ENCODE data around the gene ANGPTL2.

The ANGPTL2 gene

DNA sequence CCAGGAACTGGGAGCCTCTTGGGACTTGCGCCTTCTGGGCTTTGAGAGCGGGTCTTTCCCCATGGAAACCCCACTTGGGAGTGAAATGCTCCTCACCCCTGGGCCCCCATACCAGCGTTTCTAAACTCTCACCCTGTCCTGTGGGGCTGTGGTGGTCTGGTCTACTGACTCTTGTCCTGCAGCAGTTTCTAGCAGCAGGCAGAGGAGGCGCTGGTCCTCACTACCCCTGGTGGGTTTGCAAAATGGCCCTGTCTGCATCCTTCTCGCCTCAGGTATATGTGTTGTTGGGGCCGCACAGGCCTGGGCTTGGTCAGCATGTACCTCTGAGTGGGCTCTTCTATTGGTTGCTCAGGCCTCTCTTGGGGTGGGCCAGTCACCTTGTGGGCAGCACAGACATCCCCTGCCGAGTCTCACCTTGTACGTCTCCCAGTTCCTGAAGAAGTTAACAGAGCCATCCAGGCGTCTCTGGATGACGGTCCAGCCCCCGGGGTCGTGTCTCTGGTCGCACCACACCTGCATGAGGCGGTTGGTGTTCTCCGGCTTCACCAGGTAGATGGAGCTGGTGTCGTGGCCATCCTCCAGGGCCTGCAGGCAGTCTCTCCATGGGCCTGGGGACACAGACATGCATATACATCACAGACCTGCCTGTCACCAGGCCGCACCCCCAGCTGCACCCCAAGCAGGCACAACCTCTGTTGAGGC is 29.0 kb downstream of the ANGPTL2 start:
- DNase-seq (ENCODE audit: low spot score) = no peak

DNA sequence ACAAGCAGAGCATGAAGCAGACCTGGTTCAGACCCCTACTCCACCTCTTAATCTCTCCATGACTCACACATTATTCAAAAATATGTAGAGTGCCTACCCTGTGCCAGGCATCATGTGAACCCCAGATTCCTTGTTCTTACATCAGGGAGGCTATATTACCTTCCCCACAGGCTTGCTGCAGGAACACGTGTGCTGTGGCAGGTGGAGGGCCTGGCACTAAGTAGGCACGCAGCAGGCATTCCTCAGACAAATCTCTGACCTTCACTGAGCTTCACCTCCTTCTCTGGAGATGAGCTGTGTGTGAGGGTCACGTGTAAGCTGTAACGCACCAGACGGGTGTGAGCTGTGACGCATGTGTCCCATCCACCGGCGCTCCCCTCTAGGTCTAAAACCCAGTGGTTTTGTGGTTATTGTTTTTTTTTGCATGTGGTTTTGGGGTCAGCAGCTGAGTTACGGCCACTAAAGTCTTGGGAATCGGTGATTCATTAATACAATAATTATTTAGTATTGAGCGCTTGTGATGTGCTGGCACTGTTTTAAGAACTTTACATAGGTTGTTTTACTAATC is 30.3 kb downstream of the ANGPTL2 start:
- DNase-seq (ENCODE audit: low spot score) = no peak

DNA sequence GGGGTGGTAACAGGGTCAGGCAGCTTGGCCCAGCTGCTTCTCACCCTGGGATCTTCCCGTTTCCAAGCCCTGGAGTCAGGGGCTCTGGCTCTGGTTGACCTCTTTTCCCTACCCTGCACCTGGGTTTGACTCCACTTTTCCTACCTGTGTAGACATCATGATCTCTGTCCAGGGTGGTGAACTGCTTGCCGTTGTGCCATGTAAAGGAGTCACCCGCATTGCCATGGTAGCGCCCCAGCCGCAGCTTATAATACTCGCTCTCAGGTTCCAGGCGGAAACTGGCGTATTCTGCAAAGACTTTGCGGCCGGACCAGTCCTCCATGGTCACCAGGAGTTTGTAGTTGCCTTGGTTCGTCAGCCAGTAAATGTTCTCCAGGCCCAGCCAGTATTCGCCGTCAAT is 30.9 kb downstream of the ANGPTL2 start:
- no peak for DNase-seq (ENCODE audit: low spot score)

DNA sequence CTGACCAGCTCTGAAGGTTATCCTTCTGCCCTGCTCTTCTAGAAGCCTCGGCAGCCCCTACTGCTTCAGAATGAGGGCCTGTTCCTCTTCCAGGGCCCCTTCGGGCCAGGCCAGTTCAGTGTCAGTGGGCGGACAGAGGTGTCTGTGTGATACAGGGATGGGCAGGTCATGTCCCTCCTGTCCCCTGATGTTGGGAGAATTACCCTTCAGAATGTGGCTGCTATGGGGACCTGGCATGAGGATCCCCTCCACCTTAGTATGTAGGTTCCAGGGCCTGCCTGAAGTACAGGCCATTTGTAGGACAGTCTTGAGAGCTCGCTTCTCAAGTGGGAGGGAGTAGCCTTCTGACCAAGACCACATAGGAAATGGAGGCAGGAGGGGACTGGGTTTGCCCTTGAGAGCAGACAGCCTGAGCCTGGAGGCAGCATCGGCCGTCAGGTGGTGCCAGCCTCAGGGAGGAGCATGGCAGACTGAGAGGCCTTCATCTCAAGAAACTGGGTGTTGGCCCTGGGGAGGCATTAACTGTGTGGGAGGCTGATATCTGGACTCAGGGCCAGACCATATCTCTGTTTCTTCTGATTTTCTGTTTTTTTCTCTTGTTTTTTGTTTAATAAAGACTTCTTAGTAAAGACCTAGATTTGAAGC is 32.0 kb downstream of the ANGPTL2 start:
- DNase-seq (ENCODE audit: low spot score) = no peak

DNA sequence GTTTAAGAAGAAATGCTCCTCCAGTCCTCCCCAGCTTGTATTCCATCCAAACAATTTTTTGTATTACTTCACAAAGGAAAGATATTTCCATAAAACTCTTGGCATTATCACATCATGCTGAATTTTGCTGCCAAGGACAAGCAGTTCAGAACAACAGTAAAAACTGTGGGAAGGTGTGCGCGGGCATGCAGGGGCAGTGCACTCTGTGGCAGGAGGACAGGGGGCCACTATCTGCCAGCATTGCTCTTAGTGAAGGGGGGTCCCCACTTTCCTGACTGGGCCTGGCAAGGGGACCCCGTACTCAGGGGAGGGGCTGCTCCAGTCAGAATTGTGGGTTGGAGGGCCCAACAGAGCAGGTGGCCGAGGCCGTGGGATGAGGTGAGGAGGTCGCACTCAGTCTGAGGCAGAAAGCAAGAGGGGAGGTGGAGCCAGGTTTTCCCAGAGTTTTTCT is 32.8 kb downstream of the ANGPTL2 start:
- DNase-seq (ENCODE audit: low spot score) = no peak

DNA sequence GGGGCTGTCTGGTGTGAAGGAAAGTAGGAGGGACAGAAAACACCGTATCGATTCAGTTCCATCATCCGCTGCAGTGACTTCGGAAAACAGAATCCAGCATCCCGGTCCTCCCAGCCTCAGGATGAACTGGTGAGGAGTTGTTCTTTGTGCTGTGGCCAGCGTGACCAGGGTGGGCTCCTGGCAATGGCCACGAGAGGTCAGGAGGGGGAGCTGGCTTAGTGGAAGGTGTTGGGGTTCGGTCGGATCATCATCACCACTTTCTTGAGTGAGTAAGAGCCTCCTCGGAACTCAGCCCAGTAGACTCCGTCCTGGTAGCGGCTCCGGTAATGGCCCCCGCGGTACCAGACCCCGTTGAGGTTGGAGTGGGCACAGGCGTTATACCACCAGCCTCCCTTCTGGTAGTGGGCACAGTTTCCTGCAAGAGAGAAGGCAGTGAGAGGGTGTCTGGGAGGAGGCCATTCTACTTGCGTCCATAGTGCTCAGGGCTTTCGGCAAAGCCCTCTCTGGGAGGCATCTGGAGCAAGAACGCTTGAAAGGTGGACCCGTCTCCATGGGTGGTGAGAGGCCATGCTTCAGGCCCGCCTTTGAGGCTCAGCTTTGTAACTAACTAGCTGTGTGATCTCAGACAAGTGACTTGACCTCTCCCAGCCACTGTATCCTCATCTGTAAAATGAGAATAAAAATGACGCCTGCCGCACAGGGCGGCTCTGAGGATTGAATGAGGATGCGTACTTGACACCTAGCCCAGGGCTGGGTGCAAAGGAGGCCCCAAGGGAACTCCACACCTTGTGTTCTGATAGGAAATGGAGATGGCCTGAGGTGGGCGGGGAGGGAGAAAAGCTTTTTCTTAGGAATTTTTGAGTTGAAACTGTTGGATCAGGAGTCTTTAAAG is 33.5 kb downstream of the ANGPTL2 start:
- no peak for DNase-seq (ENCODE audit: low spot score)

DNA sequence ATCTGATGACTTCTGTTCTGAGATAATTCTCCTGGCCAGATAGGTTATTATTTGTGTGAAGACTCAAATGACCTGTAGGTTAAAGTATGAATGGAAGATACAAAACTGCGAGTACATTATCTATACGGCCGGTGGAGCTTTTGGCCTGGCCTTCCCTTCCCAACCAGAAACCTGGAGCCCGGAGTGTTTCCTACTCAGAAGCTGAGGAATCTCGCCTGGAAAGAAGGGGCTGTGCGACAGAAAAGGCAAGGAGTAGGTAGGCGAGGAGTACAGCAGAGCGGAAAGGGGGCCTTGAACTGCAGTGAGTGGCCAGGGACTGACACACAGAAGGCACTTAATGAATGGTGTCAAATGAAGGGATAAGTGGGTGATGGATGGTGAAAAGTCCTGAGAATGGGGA is 34.6 kb downstream of the ANGPTL2 start:
- DNase-seq (ENCODE audit: low spot score) = no peak

DNA sequence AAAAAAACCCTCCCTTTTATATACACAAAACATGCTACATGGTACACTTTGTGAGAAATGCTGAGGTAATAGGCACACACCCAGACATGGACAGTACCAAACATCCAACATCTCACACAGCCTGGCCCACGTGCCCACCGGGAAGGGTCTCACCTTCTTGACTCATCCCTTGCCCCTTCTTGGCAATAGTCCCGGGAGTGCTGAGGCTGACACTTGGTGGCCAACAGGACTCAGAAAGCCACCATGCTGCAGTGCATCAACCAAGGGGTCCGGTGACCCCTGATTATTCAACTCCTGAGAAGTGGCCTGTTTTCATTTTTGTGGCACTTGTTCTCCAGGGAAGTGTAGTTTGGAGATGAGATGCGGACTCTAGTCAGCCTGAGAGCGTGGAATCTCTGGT is 35.0 kb downstream of the ANGPTL2 start:
- no peak for DNase-seq (ENCODE audit: low spot score)

DNA sequence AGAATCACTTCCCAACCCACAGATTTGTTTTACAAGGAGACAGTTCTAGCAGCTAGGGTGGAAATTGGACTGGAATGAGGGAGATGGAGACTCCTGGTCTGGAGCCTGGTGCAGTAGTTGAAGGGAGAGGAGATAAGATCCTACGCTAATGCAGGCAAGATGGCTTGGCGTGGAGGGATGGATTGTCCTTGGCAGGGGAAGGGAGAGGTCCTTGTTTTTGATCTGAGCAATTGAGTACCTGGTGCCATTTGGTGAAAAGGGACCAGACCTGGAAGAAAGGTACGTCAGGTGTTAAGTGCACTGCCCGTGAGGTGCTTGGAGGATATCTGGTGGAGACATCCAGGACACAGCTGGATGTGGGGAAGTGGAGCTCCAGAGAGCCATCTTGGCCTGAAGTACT is 35.7 kb downstream of the ANGPTL2 start:
- DNase-seq (ENCODE audit: low spot score) = no peak

DNA sequence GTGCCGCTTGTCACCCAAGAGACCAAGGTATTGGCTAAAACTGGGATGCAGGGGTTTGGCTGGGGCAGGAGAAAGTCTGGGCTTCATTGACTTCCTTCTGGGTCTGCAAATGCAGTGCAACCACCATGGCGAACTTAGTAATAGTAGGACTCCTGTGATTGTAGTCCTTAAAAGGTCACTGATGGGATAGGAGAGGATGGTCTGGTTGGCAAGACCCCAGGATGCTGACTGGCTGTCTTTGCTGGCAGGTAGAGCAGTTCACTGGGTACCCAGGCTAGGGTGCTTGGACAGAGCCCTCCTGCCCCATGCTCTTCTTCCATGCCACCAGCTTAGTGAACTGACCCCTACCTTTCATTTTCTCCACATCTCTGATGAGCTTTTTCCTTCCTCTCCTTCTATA is 37.2 kb downstream of the ANGPTL2 start:
- no peak for DNase-seq (ENCODE audit: low spot score)

DNA sequence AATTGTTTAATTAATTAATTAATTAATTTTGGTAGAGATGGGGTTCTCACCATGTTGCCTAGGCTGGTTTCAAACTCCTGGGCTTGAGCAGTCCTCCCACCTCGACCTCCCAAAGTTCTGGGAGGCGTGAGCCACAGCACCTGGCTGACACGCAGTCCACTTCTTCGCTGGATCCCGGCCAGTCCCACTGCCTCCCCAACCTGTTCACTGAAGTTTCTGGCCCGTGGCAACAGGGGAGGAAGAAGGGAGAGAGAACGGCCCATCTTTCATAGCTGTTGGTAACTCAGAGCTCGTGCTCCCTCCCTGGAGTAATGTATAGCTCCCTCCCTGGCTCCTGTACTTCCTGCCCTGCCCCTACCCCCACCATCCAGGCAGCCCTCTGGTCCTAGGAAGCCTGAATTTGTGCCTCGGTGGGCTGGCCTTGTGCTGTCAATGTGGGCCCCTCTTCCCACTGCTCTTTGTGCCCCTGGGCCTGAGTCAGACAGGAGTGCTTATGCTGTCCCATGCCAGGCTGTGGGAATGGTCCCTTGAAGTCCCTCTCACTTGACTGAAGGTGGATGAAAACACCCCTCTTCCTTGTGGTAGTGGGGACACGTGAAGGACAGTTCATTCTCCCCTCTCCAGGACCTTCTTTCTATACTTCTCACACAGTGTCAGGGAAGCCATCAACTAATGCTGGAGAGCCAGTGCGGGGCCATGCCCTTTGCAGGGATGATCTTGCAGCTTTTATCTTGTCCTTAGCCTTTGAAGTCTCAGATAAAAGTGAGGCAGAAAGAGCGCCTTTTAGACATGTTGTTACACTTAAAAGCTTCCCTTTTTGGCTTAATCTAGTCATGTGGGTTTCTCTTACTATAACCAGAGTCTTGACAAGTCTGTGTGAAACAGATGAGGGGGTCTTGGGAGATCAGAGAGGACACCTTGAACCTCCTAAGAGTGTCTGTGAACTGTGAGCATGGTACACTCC is 38.1 kb downstream of the ANGPTL2 start:
- no peak for DNase-seq (ENCODE audit: low spot score)

DNA sequence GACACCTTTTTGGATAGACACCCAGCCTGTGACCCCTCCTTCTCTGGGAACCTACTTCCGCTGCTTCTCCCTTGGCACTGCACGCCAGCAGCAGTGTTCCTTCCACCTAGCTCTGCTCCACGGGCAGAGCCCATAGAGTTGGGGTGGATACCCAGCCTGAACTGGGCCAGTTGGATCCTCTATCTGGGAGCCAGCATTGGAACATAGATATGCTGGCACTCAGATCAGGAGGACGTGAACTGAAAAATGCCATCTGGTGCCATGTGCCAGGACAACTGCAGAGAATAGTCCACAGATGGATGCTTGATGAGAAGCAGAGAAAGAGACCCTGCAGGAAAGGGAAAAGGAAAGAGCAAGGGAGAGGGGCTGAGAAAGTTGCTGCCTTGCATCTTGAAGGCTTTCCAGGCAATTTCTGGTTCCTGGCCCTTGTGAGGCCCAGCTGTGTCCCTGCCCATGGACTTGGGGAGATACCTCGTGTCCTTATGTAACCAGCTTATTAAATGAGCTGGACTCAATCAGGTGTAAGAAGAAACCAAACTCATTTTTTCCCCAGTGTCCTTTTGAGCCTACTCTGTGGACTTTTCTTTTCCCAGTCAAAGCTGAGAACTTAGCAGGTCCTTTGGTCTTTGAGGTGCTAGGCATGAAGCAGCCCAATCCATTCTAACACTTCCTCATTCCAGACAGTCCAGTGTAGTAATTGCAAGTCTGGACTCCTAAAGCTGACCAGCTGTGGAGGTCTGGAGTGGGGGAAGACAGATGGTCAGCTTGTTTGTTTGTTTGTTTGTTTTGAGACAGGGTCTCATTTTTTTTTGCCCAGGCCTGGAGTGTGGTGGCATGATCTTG is 39.1 kb downstream of the ANGPTL2 start:
- no peak for DNase-seq (ENCODE audit: low spot score)

DNA sequence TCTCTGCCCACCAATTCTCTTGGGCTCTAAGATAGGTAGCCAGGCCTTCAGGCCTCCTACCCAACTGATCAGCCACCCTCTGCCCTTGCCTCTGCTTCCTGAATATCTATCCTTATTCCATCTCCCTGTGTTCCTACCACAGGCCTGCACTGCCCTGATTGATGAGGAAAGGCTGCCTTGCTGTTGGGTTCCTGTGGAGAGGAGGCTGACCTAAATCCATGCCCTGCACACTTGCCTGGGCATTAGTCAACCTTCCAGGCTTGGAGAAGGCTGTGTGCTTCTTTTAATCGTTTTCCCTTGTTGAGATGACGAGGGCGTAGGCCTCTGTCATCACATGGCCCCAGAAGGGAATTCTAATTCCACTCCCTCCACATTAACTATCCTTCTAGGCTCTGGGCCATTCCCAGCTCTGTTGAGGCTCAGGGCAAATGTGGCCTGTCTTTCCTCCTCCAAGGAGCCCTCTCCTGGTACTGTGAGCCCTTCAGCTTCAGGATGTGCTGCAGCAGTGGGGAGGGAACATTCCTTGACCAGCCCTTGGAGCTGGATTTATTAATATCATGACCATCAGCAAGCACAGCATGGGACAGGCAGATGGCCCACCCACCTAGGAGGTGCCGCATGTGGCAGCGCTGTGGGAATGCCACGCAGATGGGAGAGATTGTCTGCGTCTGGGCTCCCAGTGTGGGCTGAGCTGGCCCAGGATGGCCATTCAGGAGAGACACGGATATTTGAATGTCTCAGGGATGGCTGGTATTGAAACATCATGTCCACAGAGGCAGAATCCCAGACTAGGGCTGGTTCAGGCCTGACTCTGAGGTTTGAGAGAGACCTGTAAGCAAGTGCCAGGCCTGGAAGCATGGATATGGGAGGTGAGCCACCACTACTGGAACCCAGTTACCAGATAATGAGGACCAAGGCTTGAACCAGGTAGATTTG is 40.9 kb downstream of the ANGPTL2 start:
- DNase-seq (ENCODE audit: low spot score) = no peak

DNA sequence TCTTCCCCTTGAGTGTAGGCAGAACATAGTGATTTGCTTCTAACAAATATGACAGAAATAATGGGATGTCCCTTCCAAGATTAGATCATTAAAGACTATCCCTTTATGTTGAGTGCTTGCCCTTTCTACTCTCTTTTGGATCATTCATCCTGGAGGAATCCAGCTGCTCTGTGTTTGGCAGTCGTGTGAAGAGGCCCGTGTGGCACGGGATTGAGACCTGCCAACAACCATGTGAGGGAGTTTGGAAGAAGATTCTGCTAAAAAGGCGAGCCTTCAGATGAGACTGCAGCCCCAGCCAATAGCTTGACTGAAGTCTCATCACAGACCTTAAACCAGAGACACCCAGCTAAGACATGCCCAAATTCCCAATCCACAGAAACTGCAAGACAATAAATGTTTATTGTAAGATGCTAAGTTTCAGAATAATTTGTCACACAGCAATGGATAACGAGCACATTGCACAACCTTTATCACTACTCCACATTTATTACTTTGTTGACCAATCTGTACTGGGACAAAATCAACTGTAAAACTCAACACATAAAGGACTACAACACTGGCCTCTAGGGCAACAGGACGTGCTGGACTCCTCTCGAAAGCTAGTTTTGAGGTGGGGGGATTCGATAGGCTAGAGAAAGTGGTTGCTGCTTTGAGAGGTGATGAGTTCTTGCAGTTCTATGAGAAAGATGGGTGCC is 42.8 kb downstream of the ANGPTL2 start:
- no peak for DNase-seq (ENCODE audit: low spot score)

DNA sequence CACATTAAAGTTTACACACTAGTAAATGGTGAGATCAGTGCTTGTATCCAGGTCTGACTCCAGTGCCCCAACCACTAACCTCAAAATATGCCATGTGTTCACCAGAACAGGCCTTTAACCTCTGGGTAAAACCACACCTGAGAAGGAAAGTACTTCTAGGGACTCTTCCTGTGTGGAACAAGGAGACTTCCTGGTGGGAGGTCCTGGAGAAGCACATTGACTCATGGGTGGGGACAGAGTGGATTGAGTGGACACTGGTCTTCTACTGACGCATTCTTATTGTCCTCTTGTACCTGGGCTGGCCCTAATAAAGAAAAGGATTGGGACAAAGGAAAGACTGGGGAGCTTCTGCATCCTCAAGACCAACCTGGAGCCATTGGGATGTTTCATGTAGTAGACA is 43.4 kb downstream of the ANGPTL2 start:
- no peak for DNase-seq (ENCODE audit: low spot score)

DNA sequence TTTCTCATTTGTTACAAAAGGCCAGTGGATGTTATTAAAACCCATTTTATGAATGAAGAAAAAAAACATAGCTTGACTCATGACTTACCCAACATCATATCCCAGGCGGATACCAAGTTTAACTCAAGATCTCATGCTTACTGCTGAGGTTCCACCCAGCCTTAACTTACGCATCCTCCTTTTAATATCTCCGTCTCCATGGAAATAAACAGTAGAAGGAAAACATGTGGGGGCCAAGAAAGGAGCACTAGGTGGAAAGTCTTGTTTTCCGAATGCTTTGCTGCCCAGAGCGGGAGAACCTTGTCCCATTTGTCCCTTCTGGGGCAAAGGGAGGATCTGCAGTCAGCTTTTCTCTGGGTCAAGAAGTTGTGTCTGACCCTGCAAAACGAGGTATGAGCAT is 44.1 kb downstream of the ANGPTL2 start:
- no peak for DNase-seq (ENCODE audit: low spot score)

DNA sequence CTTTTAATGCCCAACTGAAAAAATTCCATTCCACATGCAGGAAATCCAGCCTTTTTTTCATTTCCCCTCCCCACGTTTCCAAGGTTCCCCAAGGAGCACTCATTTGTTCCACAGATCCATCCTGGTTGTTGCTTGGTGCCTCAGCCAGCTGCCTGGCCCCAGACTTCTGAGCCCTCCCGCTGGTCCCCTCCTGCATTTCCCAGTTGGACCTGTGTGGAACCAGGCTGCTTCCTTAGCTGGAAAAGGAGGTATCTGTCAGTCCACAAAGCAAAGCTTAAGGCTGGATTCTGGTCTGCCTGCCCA is 44.8 kb downstream of the ANGPTL2 start:
- DNase-seq (ENCODE audit: low spot score) = no peak

DNA sequence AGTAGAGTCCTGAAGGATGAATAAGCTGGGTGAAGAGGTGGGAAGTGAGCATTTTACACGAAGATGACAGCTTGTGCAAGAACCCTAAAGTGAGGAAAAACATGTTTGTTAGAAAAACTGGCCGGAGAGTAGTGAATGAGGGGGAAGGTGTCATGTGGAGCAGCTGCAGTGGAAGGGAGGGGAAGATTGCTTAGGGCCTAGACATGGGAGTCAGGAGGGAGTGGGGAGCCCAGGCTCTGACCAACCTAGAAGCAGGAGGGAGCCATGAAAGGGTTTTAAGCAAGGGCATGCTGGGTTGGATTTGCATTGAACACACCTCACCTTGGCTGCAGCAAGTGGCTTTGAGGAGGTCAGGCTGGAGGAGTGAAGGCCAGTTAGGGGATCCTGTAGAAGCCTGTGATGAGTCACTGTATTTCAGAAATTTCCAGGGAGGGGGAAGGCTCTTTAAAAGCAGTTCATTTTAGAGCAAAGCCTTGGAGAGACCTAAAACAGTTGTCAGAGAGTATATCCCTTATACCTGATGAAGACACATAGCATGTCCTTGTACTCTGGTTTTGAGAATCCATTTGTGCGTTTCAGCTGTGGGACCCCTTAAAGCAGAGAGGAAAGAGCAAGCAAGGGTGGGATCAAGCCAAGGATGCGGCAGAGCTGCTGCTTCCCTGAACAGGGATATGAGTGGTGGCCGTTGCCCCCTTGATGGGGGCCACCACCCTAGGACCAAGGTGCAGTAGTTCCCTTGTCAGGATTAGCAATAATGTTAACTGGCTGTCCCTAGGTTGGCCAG is 45.4 kb downstream of the ANGPTL2 start:
- no peak for DNase-seq (ENCODE audit: low spot score)

Measured in ecto neural progenitor cell (in vitro differentiated cells).